Natural killer cell (primary cell): ENCODE results near the gene F12. TPM values are rescaled to one million over a fixed set of nuclear protein-coding genes. Genes with fewer than 3 reads are reported as not detected.
A peak's percentile ranks its signal among the peaks of the same experiment; 100 is the strongest.

ENCODE experiments used
- ATAC-seq, 3 donors: fragments of 150-1000 bp in 2 of 3; fragments of 200-7000 bp in 1 of 3; cut with Tn5 transposase; 1 replicate in 1 of 3; 2 replicates in 2 of 3; pipeline ENCODE4 v1.10.0; 2021; ENCODE audit warnings: mild to moderate bottlenecking in 2 of 3, moderate library complexity in 2 of 3
- DNase-seq, 2 donors: peaks; one replicate each; pipeline versions ENCODE4 v3.0.0 to v3.0.0-alpha.2; 2013 to 2021; ENCODE audit warnings: mixed read lengths in 1 of 2
- H3K27ac ChIP-seq: one replicate; pipeline ENCODE4 v1.5.1; 2013; ENCODE audit warnings: mild to moderate bottlenecking, low read length
- H3K27me3 ChIP-seq: one replicate; pipeline ENCODE4 v1.6.1; 2013; ENCODE audit warnings: low read length; ENCODE audit not compliant: control insufficient read depth, insufficient read depth
- H3K36me3 ChIP-seq: one replicate; pipeline ENCODE4 v1.6.1; 2013; ENCODE audit warnings: low read length; ENCODE audit not compliant: control insufficient read depth, insufficient read depth
- H3K4me1 ChIP-seq: one replicate; pipeline ENCODE4 v1.6.1; 2013; ENCODE audit warnings: low read length; ENCODE audit not compliant: control insufficient read depth, insufficient read depth
- H3K4me3 ChIP-seq: one replicate; pipeline ENCODE4 v1.5.1; 2013; ENCODE audit warnings: low read length
- H3K9me3 ChIP-seq: one replicate; pipeline ENCODE4 v1.6.1; 2013; ENCODE audit warnings: low read length; ENCODE audit not compliant: control insufficient read depth, insufficient read depth
- H3K27ac Mint-ChIP-seq, 2 donors: one replicate each; pipeline ENCODE4 v1.8.0; 2022; ENCODE audit warnings: mild to moderate bottlenecking in 2 of 2, mixed read lengths in 2 of 2, moderate library complexity in 1 of 2
- H3K27me3 Mint-ChIP-seq, 2 donors: one replicate each; pipeline ENCODE4 v1.8.0; 2022; ENCODE audit warnings: low read depth in 2 of 2, mixed read lengths in 2 of 2
- H3K36me3 Mint-ChIP-seq: one replicate; pipeline ENCODE4 v1.8.0; 2022; ENCODE audit warnings: mixed read lengths
- H3K4me1 Mint-ChIP-seq, 2 donors: one replicate each; pipeline ENCODE4 v1.8.0; 2022; ENCODE audit warnings: mixed read lengths in 2 of 2
- H3K4me3 Mint-ChIP-seq: one replicate; pipeline ENCODE4 v1.8.0; 2022; ENCODE audit warnings: mild to moderate bottlenecking, moderate library complexity, mixed read lengths
- H3K9me3 Mint-ChIP-seq, 2 donors: one replicate each; pipeline ENCODE4 v1.8.0; 2022; ENCODE audit warnings: mixed read lengths in 2 of 2
- CTCF ChIP-seq: fragments of 200-600 bp; IDR thresholded peaks from one replicate; pipeline ENCODE4 v1.8.0; 2022; ENCODE audit warnings: antibody characterized with exemption
- WGBS: methylation state at CpG from one replicate; pipeline ENCODE4 v1.1.7; 2013; ENCODE audit warnings: missing lambda C conversion rate; ENCODE audit not compliant: insufficient coverage; 5-methylcytosine and 5-hydroxymethylcytosine counted together
- intact Hi-C: fragments of 100-400 bp; cut with micrococcal nuclease; formaldehyde crosslinking; loops from one replicate; pipeline ENCODE4 v1.14.2; 2022
- total RNA-seq, 4 donors: library from RNA; stranded (reverse); fragments of 120-200 nt in 1 of 4; gene quantifications; one replicate each; pipeline versions ENCODE4 v1.2.3 to v1.2.4, GENCODE V29; 2013 to 2022

The F12 gene
- total RNA-seq, 3 donors from 2014 or later (not counting 1 experiment from before 2014, with no cell fraction given) = 0.66 to 1.7 (median 0.93) TPM

GRCh38 chr5:177393206-177393765 is 16.1 kb downstream of the F12 start:
- Mint-ChIP-seq H3K27me3 (peaks cover 0 to 2% of the 10 kb centered on the region in 2 donors), H3K4me1 (peaks cover 29 to 33% of the 10 kb centered on the region in 2 donors), H3K36me3 (no peaks in the 10 kb centered on the region), H3K9me3 (no peaks in the 10 kb centered on the region), H3K4me3 (no peak overlapping the region), H3K27ac (peak overlapping the region in 1 of 2 donors; percentile 42)
- Histone ChIP-seq H3K27ac (no peak overlapping the region), H3K27me3 (no peaks in the 10 kb centered on the region), H3K36me3 (no peaks in the 10 kb centered on the region), H3K4me3 (no peak overlapping the region), H3K4me1 (peaks cover 39% of the 10 kb centered on the region), H3K9me3 (no peaks in the 10 kb centered on the region)
- no peak for TF ChIP-seq CTCF
- ATAC-seq (no peak), DNase-seq (no peak)
- intact Hi-C loops = loop anchor here (5.0 kb wide), 1 partner anchor 36 kb away; the partner anchor contains the start of gene RGS14
- 32% methylated on average over 1 of the region's 1 CpG for WGBS

- intact Hi-C loops = loop anchor here (5.0 kb wide), 1 partner anchor 35 kb away; the partner anchor contains the start of gene RGS14
- H3K4me3 Mint-ChIP-seq = no peak overlapping the region
- peaks cover 0 to 2% of the 10 kb centered on the region in 2 donors for H3K27me3 Mint-ChIP-seq
- H3K9me3 Mint-ChIP-seq = no peaks in the 10 kb centered on the region
- peaks cover 29 to 34% of the 10 kb centered on the region in 2 donors for H3K4me1 Mint-ChIP-seq
- TF ChIP-seq CTCF = no peak
- no peaks in the 10 kb centered on the region for H3K36me3 Mint-ChIP-seq
- Histone ChIP-seq H3K4me1 (peaks cover 44% of the 10 kb centered on the region), H3K9me3 (no peaks in the 10 kb centered on the region), H3K4me3 (no peak overlapping the region), H3K36me3 (no peaks in the 10 kb centered on the region), H3K27ac (no peak overlapping the region), H3K27me3 (no peaks in the 10 kb centered on the region)
- no peak for ATAC-seq
- H3K27ac Mint-ChIP-seq = peak overlapping the region in 1 of 2 donors; percentile 42
- DNase-seq = no peak
- 76% methylated on average over 5 of the region's 5 CpGs for WGBS
Observed at GRCh38 chr5:177392765-177393164, 16.6 kb downstream of the F12 start.

- no peaks in the 10 kb centered on the region for H3K9me3 Mint-ChIP-seq
- 23% methylated on average over 13 of the region's 13 CpGs for WGBS
- H3K27ac Mint-ChIP-seq = peak overlapping the region; percentile 81 to 82
- Histone ChIP-seq H3K27me3 (no peaks in the 10 kb centered on the region), H3K4me3 (no peak overlapping the region), H3K27ac (peak overlapping the region; percentile 79), H3K36me3 (no peaks in the 10 kb centered on the region), H3K9me3 (no peaks in the 10 kb centered on the region), H3K4me1 (peaks cover 59% of the 10 kb centered on the region)
- H3K4me1 Mint-ChIP-seq = peaks cover 30 to 34% of the 10 kb centered on the region in 2 donors
- H3K27me3 Mint-ChIP-seq = peaks cover 0 to 2% of the 10 kb centered on the region in 2 donors
- ATAC-seq (peak; percentile 71 to 89 (median 84)), DNase-seq (peak; percentile 83 to 96)
- no peaks in the 10 kb centered on the region for H3K36me3 Mint-ChIP-seq
- peak; percentile 95 for TF ChIP-seq CTCF
- H3K4me3 Mint-ChIP-seq = peak overlapping the region; percentile 52
- intact Hi-C loops = loop anchor here (1.0 to 5.0 kb wide), 4 partner anchors 13 to 111 kb away; partner anchors contain the start of gene RGS14
Observed at GRCh38 chr5:177390363-177391300, 18.7 kb downstream of the F12 start.
